IPS-15b (cell line): ENCODE results near the gene ZMYND10.

ENCODE experiments used
- H3K27me3 ChIP-seq: one replicate; pipeline ENCODE4 v1.6.1; 2013; ENCODE audit warnings: low read length; ENCODE audit not compliant: control insufficient read depth, insufficient read depth
- H3K36me3 ChIP-seq: one replicate; pipeline ENCODE4 v1.6.1; 2013; ENCODE audit warnings: low read length; ENCODE audit not compliant: control insufficient read depth, insufficient read depth
- H3K4me1 ChIP-seq: one replicate; pipeline ENCODE4 v1.6.1; 2013; ENCODE audit warnings: mild to moderate bottlenecking, low read length; ENCODE audit not compliant: control insufficient read depth, insufficient read depth
- H3K4me3 ChIP-seq: one replicate; pipeline ENCODE4 v1.5.1; 2013; ENCODE audit warnings: low read depth, low read length
- H3K9ac ChIP-seq: one replicate; pipeline ENCODE4 v1.6.1; 2013; ENCODE audit warnings: low read depth, mild to moderate bottlenecking, low read length
- H3K9me3 ChIP-seq: one replicate; pipeline ENCODE4 v1.6.1; 2013; ENCODE audit warnings: mild to moderate bottlenecking, low read length; ENCODE audit not compliant: control insufficient read depth, insufficient read depth

Gene ZMYND10

GRCh38 chr3:50340448-50341329, 4.8 kb downstream of the ZMYND10 start, which contains the start of gene RASSF1:
Gene RASSF1 (minus strand): TSS chr3:50340836. CDS start chr3:50340805, 31 bp downstream.
- Histone ChIP-seq H3K36me3 (no peaks in the 10 kb centered on the region), H3K4me3 (peak within 1 kb of the TSS; percentile 58), H3K9me3 (no peaks in the 10 kb centered on the region), H3K4me1 (peaks cover 3% of the 10 kb centered on the region), H3K27me3 (peaks cover 70% of the 10 kb centered on the region), H3K9ac (peak within 1 kb of the TSS; percentile 24)

GRCh38 chr3:50340147-50340447, 5.4 kb downstream of the ZMYND10 start:
- Histone ChIP-seq H3K36me3 (no peaks in the 10 kb centered on the region), H3K9ac (no peak overlapping the region), H3K4me1 (peaks cover 3% of the 10 kb centered on the region), H3K4me3 (peak overlapping the region; percentile 58), H3K27me3 (peaks cover 67% of the 10 kb centered on the region), H3K9me3 (no peaks in the 10 kb centered on the region)

DNA sequence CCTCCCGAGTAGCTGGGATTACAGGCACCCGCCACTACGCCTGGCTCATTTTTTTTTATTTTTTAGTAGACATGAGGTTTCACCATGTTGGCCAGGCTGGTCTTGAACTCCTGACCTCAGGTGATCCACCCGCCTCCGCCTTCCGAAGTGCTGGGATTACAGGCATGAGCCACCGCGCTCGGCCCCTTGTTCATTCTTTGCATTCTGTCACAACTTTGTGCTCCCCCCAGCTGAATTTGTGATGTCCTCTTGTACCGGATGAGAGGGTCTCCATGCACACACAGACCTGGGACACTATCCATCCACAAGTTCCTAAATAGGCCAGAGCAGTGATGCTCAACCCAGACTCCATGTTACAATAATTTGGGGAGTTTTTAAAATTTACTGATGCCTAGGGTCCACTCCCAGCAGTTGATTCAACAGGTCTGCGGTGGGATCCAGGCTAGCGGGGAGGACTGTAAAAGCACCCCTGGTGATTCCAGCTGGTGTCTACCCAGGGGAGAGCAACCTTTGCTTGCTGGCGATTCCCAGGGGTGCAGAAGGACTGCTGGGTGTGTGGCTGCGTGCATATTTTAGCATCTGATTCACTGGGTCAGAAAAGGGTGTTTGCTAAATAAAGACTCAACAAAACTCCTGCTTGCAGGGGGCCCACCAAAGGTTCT, 5.9 kb downstream of the ZMYND10 start:
- Histone ChIP-seq H3K36me3 (no peaks in the 10 kb centered on the region), H3K4me3 (peak overlapping the region; percentile 58), H3K9ac (no peak overlapping the region)

DNA sequence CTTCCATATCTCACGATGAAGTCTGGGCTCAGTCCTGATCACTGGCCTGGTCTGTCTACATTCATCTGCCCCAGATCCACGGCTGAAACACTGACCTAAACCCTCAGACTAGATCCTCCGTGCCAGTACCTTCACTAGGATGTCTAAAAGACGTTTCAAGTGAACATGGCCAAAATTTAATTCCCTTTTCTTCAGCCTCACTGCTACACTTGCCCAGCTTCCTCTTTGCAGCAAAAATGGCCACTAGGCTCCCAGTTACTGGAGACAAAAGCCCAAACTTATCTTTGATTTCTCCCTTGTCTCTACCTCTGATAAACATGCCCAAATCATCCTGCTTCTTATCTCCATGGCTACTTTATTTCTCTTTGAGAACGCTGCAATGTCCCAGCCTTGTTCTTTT, 6.6 kb downstream of the ZMYND10 start:
- H3K4me1 ChIP-seq: peaks cover 6% of the 10 kb centered on the region
- H3K36me3 ChIP-seq: no peaks in the 10 kb centered on the region
- H3K9ac ChIP-seq: no peak overlapping the region
- no peaks in the 10 kb centered on the region for H3K9me3 ChIP-seq
- H3K4me3 ChIP-seq: no peak overlapping the region
- H3K27me3 ChIP-seq: peaks cover 56% of the 10 kb centered on the region

More for the DNA sequence above, 5.9 kb downstream of the ZMYND10 start:
- H3K27me3 ChIP-seq: peaks cover 62% of the 10 kb centered on the region
- no peaks in the 10 kb centered on the region for H3K9me3 ChIP-seq
- peaks cover 4% of the 10 kb centered on the region for H3K4me1 ChIP-seq

DNA sequence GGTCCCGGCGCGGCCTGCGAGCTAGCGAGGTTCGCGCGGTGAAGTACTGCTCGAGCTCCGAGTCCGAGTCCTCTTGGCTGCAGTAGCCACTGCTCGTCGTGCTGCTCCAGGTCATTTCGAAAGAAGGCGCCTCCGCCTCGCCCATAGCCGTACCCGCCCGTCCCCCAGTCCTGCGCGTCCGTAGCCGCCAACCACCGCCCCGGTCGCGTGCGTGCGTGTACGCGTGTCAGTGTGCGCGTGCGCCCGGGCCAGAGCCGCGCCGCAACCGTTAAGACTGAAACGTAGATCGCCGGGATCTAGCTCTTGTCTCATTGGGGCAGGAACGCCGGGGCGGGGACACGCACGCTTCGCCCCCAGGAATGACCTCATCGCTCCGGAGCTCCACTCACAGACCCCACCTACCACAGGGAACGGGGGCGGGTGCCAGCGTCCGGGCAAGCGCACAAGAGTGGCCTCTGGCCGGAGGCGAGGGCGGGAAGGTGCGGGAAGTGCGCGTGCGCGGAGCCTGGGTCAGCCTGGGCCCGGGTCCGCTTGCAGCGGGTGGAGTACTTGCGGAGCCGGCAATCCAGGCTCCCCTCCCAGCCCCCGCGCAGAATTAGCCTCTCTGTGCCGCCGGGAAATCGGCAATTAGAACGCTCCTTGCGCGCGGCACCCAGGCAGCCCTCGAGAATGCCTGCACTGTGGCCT, 8.2 kb downstream of the ZMYND10 start:
- Histone ChIP-seq H3K9me3 (no peaks in the 10 kb centered on the region), H3K36me3 (peaks cover 5% of the 10 kb centered on the region), H3K4me1 (peaks cover 6% of the 10 kb centered on the region), H3K4me3 (peak overlapping the region; percentile 95), H3K9ac (peak overlapping the region; percentile 91), H3K27me3 (peaks cover 41% of the 10 kb centered on the region)

- peaks cover 6% of the 10 kb centered on the region for H3K4me1 ChIP-seq
- H3K9ac ChIP-seq: peak overlapping the region; percentile 91
- peaks cover 9% of the 10 kb centered on the region for H3K36me3 ChIP-seq
- H3K27me3 ChIP-seq: peaks cover 34% of the 10 kb centered on the region
- peak overlapping the region; percentile 95 for H3K4me3 ChIP-seq
- no peaks in the 10 kb centered on the region for H3K9me3 ChIP-seq
These were observed 8.9 kb downstream of the ZMYND10 start for GRCh38 chr3:50336452-50337174.

GRCh38 chr3:50334339-50335075, 11.0 kb downstream of the ZMYND10 start:
- Histone ChIP-seq H3K9me3 (no peaks in the 10 kb centered on the region), H3K36me3 (peaks cover 24% of the 10 kb centered on the region), H3K27me3 (peaks cover 14% of the 10 kb centered on the region), H3K9ac (no peak overlapping the region), H3K4me3 (peak overlapping the region; percentile 18), H3K4me1 (peaks cover 3% of the 10 kb centered on the region)

DNA sequence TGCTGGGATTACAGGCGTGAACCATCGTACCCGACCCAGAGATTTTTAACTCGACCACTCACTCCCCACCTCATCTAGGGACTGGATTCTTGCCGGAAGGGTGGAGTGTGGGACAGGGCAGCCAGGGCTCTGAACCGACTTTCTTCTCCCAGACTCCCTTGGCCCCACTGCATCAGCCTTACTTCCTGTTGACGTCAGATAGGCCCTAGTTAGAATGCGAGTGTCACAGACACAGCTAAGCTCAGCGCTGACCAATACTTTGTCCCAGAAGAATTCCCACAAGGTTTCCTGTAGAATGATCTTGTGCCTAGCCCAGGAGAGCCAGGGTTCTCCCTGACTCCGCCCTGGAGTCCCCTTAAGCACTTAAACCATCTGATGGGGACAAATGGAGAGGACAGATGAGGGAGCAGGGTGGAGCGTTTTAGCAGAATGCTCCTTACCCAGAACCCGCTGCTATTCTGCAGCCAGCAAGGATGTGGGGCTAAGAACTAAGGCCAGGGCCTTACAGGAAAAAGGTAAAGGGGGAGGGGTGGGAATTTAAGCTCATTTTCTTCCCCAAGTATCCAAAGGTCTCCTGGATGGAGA, 11.7 kb downstream of the ZMYND10 start:
- Histone ChIP-seq H3K36me3 (peaks cover 24% of the 10 kb centered on the region), H3K9ac (no peak overlapping the region), H3K4me3 (no peak overlapping the region), H3K4me1 (peaks cover 3% of the 10 kb centered on the region), H3K27me3 (peaks cover 7% of the 10 kb centered on the region), H3K9me3 (no peaks in the 10 kb centered on the region)

DNA sequence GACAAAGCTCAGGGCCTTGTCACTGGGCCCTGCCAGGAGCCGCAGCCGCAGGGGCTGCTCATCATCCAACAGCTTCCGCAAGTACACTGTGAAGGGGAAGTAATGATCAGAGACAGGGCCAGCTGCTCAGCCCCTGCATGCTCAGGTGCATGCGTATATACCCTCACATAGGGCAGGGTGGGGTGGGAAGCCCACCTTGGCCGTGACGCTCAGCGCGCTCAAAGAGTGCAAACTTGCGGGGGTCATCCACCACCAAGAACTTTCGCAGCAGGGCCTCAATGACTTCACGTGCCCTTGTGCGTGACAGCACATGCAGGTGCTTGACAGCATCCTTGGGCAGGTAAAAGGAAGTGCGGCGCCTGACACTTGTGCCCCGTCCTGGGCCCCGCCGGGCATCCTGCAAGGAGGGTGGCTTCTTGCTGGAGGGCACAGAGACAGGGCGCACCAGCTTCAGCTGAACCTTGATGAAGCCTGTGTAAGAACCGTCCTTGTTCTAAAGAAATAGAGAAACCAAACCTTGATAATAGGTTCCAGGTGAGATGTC, 14.1 kb downstream of the ZMYND10 start:
- H3K9me3 ChIP-seq: no peaks in the 10 kb centered on the region
- peaks cover 24% of the 10 kb centered on the region for H3K36me3 ChIP-seq
- no peak overlapping the region for H3K4me3 ChIP-seq
- no peak overlapping the region for H3K9ac ChIP-seq
- H3K27me3 ChIP-seq: no peaks in the 10 kb centered on the region
- H3K4me1 ChIP-seq: peaks cover 3% of the 10 kb centered on the region

DNA sequence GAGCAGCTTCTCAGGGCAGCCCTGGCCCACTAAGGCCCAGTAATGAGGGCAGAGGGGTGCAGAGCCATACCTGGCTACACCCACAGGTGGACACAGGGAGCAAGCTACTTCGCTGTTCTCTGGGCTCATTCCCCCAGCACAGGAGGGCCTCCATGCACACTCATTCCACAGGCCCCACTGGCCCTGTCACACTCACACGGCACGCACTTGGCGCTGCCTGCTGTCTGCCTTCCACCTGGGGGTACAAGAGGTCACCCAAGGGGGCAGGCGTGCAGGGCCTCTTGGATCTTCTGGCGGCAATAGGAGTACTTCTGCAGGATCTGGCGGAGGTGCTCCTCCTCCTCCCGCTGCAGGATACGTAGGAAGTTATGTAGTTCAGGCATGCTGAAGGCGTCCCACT, 15.2 kb downstream of the ZMYND10 start:
- Histone ChIP-seq H3K36me3 (peaks cover 32% of the 10 kb centered on the region), H3K9me3 (no peaks in the 10 kb centered on the region), H3K27me3 (no peaks in the 10 kb centered on the region), H3K9ac (no peak overlapping the region), H3K4me3 (no peak overlapping the region), H3K4me1 (peaks cover 3% of the 10 kb centered on the region)
